Stromal cell of bone marrow (primary cell): ENCODE results near the gene P2RY12.

Source experiments
- DNase-seq: peaks from one replicate; pipeline ENCODE4 v3.0.0-alpha.2; 2012; ENCODE audit warnings: low read depth

The P2RY12 gene

GRCh38 chr3:151384741-151385174 lies at the start of gene P2RY12:
Gene P2RY12, minus strand, starts transcription at chr3:151384753. Its CDS starts 45,908 bp downstream, at chr3:151338845.
- no peak for DNase-seq

GRCh38 chr3:151432616-151433372 lies 48.2 kb upstream of the P2RY12 start:
- no peak for DNase-seq

- no peak for DNase-seq
Observed at GRCh38 chr3:151431940-151432339, 47.4 kb upstream of the P2RY12 start.

- DNase-seq = no peak
Observed at GRCh38 chr3:151430821-151431484, 46.4 kb upstream of the P2RY12 start.

- no peak for DNase-seq
Observed at GRCh38 chr3:151428386-151428785, 43.8 kb upstream of the P2RY12 start.

- no peak for DNase-seq
Observed at GRCh38 chr3:151426341-151426657, 41.7 kb upstream of the P2RY12 start.

GRCh38 chr3:151425627-151426340 lies 41.2 kb upstream of the P2RY12 start:
- DNase-seq = no peak

GRCh38 chr3:151423091-151423490 lies 38.5 kb upstream of the P2RY12 start:
- no peak for DNase-seq

- no peak for DNase-seq
Observed at GRCh38 chr3:151421938-151422337, 37.4 kb upstream of the P2RY12 start.

- DNase-seq = no peak
Observed at GRCh38 chr3:151419806-151420205, 35.3 kb upstream of the P2RY12 start.

- no peak for DNase-seq
Observed at GRCh38 chr3:151415289-151415688, 30.7 kb upstream of the P2RY12 start.

- DNase-seq = no peak
Observed at GRCh38 chr3:151412989-151413388, 28.4 kb upstream of the P2RY12 start.

- DNase-seq = peak; percentile 28
Observed at GRCh38 chr3:151410891-151411559, 26.5 kb upstream of the P2RY12 start.

- no peak for DNase-seq
Observed at GRCh38 chr3:151407928-151408327, 23.4 kb upstream of the P2RY12 start.

- DNase-seq = peak; percentile 22
Observed at GRCh38 chr3:151404316-151404715, 19.8 kb upstream of the P2RY12 start.

GRCh38 chr3:151403246-151403645 lies 18.7 kb upstream of the P2RY12 start:
- peak; percentile 55 for DNase-seq

- DNase-seq = no peak
Observed at GRCh38 chr3:151402349-151402748, 17.8 kb upstream of the P2RY12 start.

GRCh38 chr3:151400341-151400740 lies 15.8 kb upstream of the P2RY12 start:
- DNase-seq = no peak

GRCh38 chr3:151398895-151399294 lies 14.3 kb upstream of the P2RY12 start:
- DNase-seq = no peak

- peak; percentile 63 for DNase-seq
Observed at GRCh38 chr3:151395806-151396205, 11.3 kb upstream of the P2RY12 start.

- no peak for DNase-seq
Observed at GRCh38 chr3:151394611-151395010, 10.1 kb upstream of the P2RY12 start.

- DNase-seq = no peak
Observed at GRCh38 chr3:151393941-151394340, 9.4 kb upstream of the P2RY12 start.
